LHCN-M2 (cell line): ENCODE measurements around the gene CTSK. TPM values are rescaled to one million over a fixed set of nuclear protein-coding genes. Genes with fewer than 3 reads are reported as not detected.
A peak's percentile ranks its signal among the peaks of the same experiment; 100 is the strongest.
"Not testable (repeated sequence)": the region's sequence is repeated elsewhere in the genome, so short reads cannot be mapped to it uniquely, and the experiment has no call there.

Experiments used
- DNase-seq: peaks from one replicate; pipeline ENCODE4 v3.0.0-alpha.2; 2012; ENCODE audit warnings: low read depth
- total RNA-seq: library from RNA; depleted of rRNA; stranded (reverse); fragments of >200 nt; gene quantifications from 2 replicates; pipeline ENCODE4 v1.2.3, GENCODE V29; 2014

CTSK gene
- total RNA-seq, 1 experiment from 2014 or later: 1.7 TPM

- no peak for DNase-seq
Observed at GRCh38 chr1:150807249-150808023, 624 bp downstream of the CTSK start.

- no peak for DNase-seq
Observed at GRCh38 chr1:150805899-150806298, 2.2 kb downstream of the CTSK start.

- no peak for DNase-seq
Observed at GRCh38 chr1:150804671-150805070, 3.4 kb downstream of the CTSK start.

- no peak for DNase-seq
Observed at GRCh38 chr1:150799089-150799488, 9.0 kb downstream of the CTSK start.

GRCh38 chr1:150798525-150798924, 9.5 kb downstream of the CTSK start:
- no peak for DNase-seq

- no peak for DNase-seq
Observed at GRCh38 chr1:150796374-150796773, 11.7 kb downstream of the CTSK start.

- DNase-seq: not testable (repeated sequence)
Observed at GRCh38 chr1:150793778-150794177, 14.3 kb downstream of the CTSK start.

GRCh38 chr1:150793221-150793620, 14.8 kb downstream of the CTSK start:
- no peak for DNase-seq

GRCh38 chr1:150791585-150791984, 16.5 kb downstream of the CTSK start:
- no peak for DNase-seq

- peak; percentile 3 for DNase-seq
Observed at GRCh38 chr1:150789396-150789795, 18.7 kb downstream of the CTSK start.

- DNase-seq: no peak
Observed at GRCh38 chr1:150788946-150789345, 19.1 kb downstream of the CTSK start.

- DNase-seq: no peak
Observed at GRCh38 chr1:150787455-150787854, 20.6 kb downstream of the CTSK start.

- no peak for DNase-seq
Observed at GRCh38 chr1:150780510-150780909, 27.6 kb downstream of the CTSK start.

GRCh38 chr1:150778409-150778808, 29.7 kb downstream of the CTSK start:
- no peak for DNase-seq

GRCh38 chr1:150777544-150777943, 30.5 kb downstream of the CTSK start:
- DNase-seq: no peak

GRCh38 chr1:150775931-150776505, 32.0 kb downstream of the CTSK start:
- DNase-seq: not testable (repeated sequence)

GRCh38 chr1:150775276-150775675, 32.8 kb downstream of the CTSK start:
- DNase-seq: no peak

GRCh38 chr1:150772326-150772725, 35.7 kb downstream of the CTSK start:
- DNase-seq: no peak

GRCh38 chr1:150767704-150768103, 40.4 kb downstream of the CTSK start:
- DNase-seq: not testable (repeated sequence)

GRCh38 chr1:150765977-150766301, 42.1 kb downstream of the CTSK start:
- DNase-seq: not testable (repeated sequence)

- DNase-seq: peak; percentile 20
Observed at GRCh38 chr1:150765296-150765976, 42.6 kb downstream of the CTSK start, which contains the start of gene CTSS. TSS of gene CTSS (minus strand) at chr1:150765778. CDS start at chr1:150764763, 1,015 bp downstream.

GRCh38 chr1:150764617-150765101, 43.4 kb downstream of the CTSK start:
- peak; percentile 86 for DNase-seq

GRCh38 chr1:150763018-150763417, 45.0 kb downstream of the CTSK start:
- no peak for DNase-seq
